Testis (tissue), 2 donors: ENCODE measurements around the gene HOXB3.

Experiments used
- CTCF ChIP-seq, 3 experiments: fragments of 450-650 bp in 2 of 3; fragments of 200-600 bp in 1 of 3; sonication (generic) in 1 of 3; IDR thresholded peaks; one replicate each; pipeline ENCODE4 v1.5.1; 2016 to 2019; ENCODE audit warnings: antibody characterized with exemption in 3 of 3, mild to moderate bottlenecking in 2 of 3, moderate library complexity in 1 of 3
- POLR2A ChIP-seq: fragments of 450-650 bp; IDR thresholded peaks from one replicate; pipeline ENCODE4 v1.6.1; 2017; ENCODE audit warnings: antibody characterized with exemption, mild to moderate bottlenecking, moderate library complexity

- TF ChIP-seq CTCF (IDR thresholded peaks at IDR 0.05) (no peak), POLR2A (no peak)
Measured at GRCh38 chr17:48504953-48505352, 85.1 kb downstream of the HOXB3 start.
